ENCODE data around the gene NPTX2.

- TF ChIP-seq CTCF (IDR thresholded peaks at IDR 0.05) (no peak), MAX (CRISPR knock-in tag; IDR thresholded peaks at IDR 0.05) (no peak), KAT7 (CRISPR knock-in tag; IDR thresholded peaks at IDR 0.05; ENCODE audit: borderline replicate concordance) (no peak), ETV6 (CRISPR knock-in tag; IDR thresholded peaks at IDR 0.05) (no peak), STAT6 (CRISPR knock-in tag; conservative IDR thresholded peaks at IDR 0.05; ENCODE audit: low read depth) (no peak), CDX4 (CRISPR knock-in tag; IDR thresholded peaks at IDR 0.05; ENCODE audit: borderline replicate concordance) (no peak), SP1 (CRISPR knock-in tag; conservative IDR thresholded peaks at IDR 0.05) (no peak), ZNF232 (CRISPR knock-in tag; IDR thresholded peaks at IDR 0.05) (no peak), E2F5 (CRISPR knock-in tag; IDR thresholded peaks at IDR 0.05) (no peak), JUN (CRISPR knock-in tag; IDR thresholded peaks at IDR 0.05) (no peak)
- TF ChIP-seq, protein P1, sequence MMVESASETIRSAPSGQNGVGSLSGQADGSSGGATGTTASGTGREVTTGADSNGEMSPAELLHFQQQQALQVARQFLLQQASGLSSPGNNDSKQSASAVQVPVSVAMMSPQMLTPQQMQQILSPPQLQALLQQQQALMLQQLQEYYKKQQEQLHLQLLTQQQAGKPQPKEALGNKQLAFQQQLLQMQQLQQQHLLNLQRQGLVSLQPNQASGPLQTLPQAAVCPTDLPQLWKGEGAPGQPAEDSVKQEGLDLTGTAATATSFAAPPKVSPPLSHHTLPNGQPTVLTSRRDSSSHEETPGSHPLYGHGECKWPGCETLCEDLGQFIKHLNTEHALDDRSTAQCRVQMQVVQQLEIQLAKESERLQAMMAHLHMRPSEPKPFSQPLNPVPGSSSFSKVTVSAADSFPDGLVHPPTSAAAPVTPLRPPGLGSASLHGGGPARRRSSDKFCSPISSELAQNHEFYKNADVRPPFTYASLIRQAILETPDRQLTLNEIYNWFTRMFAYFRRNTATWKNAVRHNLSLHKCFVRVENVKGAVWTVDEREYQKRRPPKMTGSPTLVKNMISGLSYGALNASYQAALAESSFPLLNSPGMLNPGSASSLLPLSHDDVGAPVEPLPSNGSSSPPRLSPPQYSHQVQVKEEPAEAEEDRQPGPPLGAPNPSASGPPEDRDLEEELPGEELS (CRISPR knock-in tag; IDR thresholded peaks at IDR 0.05): no peak
- TF ChIP-seq, protein P2, sequence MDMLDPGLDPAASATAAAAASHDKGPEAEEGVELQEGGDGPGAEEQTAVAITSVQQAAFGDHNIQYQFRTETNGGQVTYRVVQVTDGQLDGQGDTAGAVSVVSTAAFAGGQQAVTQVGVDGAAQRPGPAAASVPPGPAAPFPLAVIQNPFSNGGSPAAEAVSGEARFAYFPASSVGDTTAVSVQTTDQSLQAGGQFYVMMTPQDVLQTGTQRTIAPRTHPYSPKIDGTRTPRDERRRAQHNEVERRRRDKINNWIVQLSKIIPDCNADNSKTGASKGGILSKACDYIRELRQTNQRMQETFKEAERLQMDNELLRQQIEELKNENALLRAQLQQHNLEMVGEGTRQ (CRISPR knock-in tag; IDR thresholded peaks at IDR 0.05): no peak
- TF ChIP-seq, protein P3, sequence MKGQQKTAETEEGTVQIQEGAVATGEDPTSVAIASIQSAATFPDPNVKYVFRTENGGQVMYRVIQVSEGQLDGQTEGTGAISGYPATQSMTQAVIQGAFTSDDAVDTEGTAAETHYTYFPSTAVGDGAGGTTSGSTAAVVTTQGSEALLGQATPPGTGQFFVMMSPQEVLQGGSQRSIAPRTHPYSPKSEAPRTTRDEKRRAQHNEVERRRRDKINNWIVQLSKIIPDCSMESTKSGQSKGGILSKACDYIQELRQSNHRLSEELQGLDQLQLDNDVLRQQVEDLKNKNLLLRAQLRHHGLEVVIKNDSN (CRISPR knock-in tag; IDR thresholded peaks at IDR 0.05): no peak
Observed at GRCh38 chr7:98670186-98670585, 53.1 kb downstream of the NPTX2 start.

Measured in WTC11 (cell line).